Neutrophil (primary cell): ENCODE data around the gene DUSP16.

Experiments
- H3K27ac ChIP-seq: fragments of 200-600 bp; sonication (generic); 2 replicates; pipeline ENCODE4 v1.5.1; 2016; ENCODE audit warnings: mild to moderate bottlenecking, moderate library complexity
- H3K27me3 ChIP-seq: fragments of 200-600 bp; sonication (generic); 2 replicates; pipeline ENCODE4 v1.6.0; 2016; ENCODE audit warnings: mild to moderate bottlenecking
- H3K36me3 ChIP-seq: fragments of 200-600 bp; sonication (generic); 2 replicates; pipeline ENCODE4 v1.5.1; 2017
- H3K4me1 ChIP-seq, 2 experiments: fragments of 200-600 bp in 1 of 2; sonication (generic) in 1 of 2; 1 replicate in 1 of 2; 2 replicates in 1 of 2; pipeline versions ENCODE4 v1.5.1 to v1.6.1; 2013 to 2016; ENCODE audit warnings: low read depth in 1 of 2, low read length in 1 of 2, mild to moderate bottlenecking in 1 of 2, moderate library complexity in 1 of 2; ENCODE audit not compliant: control insufficient read depth in 1 of 2, insufficient read depth in 1 of 2
- H3K4me3 ChIP-seq, 2 experiments: fragments of 200-600 bp in 1 of 2; sonication (generic) in 1 of 2; 1 replicate in 1 of 2; 2 replicates in 1 of 2; pipeline ENCODE4 v1.5.1; 2013 to 2016; ENCODE audit warnings: low read depth in 1 of 2, low read length in 1 of 2, mild to moderate bottlenecking in 1 of 2, moderate library complexity in 1 of 2
- H3K9me3 ChIP-seq: fragments of 200-600 bp; sonication (generic); 2 replicates; pipeline ENCODE4 v1.5.1; 2016
- TF ChIP-seq, protein P1 (sequence below): fragments of 200-600 bp; sonication (generic); IDR thresholded peaks from 2 replicates; pipeline ENCODE4 v1.5.1; 2016; ENCODE audit warnings: antibody characterized with exemption

Gene DUSP16

DNA sequence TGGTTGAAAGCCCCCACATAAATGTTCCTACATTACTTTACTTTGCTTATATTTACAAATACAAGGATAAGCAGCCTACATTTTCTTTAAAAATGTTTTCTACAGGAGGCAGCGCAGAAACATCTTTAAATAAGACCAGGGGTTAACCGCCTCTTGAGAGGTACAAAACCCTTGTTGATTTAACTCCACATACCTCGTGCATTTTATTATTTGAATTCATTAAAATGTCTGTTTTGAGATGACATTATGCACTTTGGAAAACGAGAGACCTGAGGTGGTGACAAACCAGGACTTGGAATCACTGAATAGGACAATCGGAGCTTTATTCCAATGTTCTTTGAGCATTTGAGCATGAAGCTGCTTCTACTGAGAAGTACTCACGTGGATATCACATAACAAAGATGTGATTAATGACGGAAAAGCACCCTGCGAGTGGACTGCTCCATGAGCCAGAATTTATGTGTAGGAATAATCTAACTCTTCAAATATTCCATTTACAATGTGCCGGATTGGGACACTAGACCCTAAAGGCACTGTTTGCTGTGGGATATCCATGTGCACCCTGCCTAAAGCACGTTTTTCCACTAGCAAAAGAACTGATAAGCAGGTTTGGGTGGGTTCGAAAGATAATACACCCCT is 746 bp upstream of the DUSP16 start:
- TF ChIP-seq, protein P1, sequence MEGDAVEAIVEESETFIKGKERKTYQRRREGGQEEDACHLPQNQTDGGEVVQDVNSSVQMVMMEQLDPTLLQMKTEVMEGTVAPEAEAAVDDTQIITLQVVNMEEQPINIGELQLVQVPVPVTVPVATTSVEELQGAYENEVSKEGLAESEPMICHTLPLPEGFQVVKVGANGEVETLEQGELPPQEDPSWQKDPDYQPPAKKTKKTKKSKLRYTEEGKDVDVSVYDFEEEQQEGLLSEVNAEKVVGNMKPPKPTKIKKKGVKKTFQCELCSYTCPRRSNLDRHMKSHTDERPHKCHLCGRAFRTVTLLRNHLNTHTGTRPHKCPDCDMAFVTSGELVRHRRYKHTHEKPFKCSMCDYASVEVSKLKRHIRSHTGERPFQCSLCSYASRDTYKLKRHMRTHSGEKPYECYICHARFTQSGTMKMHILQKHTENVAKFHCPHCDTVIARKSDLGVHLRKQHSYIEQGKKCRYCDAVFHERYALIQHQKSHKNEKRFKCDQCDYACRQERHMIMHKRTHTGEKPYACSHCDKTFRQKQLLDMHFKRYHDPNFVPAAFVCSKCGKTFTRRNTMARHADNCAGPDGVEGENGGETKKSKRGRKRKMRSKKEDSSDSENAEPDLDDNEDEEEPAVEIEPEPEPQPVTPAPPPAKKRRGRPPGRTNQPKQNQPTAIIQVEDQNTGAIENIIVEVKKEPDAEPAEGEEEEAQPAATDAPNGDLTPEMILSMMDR = no peak
- H3K36me3 ChIP-seq = no peaks in the 10 kb centered on the region
- peaks cover 29 to 31% of the 10 kb centered on the region in 2 experiments for H3K4me1 ChIP-seq
- H3K9me3 ChIP-seq = no peaks in the 10 kb centered on the region
- H3K27ac ChIP-seq = peak overlapping the region; percentile 93
- H3K4me3 ChIP-seq = peak overlapping the region; percentile 84 to 85
- H3K27me3 ChIP-seq = no peaks in the 10 kb centered on the region

DNA sequence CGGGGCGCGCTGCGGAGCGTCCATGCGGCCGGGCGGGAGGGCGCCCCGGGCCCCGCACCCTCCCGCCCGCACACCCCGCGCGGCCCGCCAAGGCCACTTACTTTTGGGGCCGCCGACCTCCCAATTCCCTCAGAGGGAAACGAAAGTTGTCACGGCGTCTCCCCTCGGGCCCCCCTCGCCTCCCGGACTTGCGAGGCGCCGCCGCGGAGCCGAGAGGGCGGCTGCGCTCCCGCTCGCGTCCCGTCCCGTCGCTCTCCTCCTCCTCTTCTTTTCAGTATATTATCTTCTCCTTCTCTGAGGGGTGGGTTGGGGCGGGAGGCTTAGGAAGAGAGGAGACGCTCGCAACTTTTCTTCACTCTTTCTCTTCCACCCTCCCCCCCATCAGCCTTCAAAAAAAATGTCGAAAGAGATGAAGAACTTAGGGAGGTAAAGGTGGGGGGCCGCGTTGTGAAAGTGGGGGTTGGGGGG is 613 bp downstream of the DUSP16 start:
- H3K36me3 ChIP-seq = no peaks in the 10 kb centered on the region
- no peaks in the 10 kb centered on the region for H3K9me3 ChIP-seq
- H3K27ac ChIP-seq = peak overlapping the region; percentile 93
- H3K4me3 ChIP-seq = peak overlapping the region; percentile 84 to 85
- H3K4me1 ChIP-seq = peaks cover 29 to 31% of the 10 kb centered on the region in 2 experiments
- H3K27me3 ChIP-seq = no peaks in the 10 kb centered on the region
- TF ChIP-seq, protein P1 = no peak

DNA sequence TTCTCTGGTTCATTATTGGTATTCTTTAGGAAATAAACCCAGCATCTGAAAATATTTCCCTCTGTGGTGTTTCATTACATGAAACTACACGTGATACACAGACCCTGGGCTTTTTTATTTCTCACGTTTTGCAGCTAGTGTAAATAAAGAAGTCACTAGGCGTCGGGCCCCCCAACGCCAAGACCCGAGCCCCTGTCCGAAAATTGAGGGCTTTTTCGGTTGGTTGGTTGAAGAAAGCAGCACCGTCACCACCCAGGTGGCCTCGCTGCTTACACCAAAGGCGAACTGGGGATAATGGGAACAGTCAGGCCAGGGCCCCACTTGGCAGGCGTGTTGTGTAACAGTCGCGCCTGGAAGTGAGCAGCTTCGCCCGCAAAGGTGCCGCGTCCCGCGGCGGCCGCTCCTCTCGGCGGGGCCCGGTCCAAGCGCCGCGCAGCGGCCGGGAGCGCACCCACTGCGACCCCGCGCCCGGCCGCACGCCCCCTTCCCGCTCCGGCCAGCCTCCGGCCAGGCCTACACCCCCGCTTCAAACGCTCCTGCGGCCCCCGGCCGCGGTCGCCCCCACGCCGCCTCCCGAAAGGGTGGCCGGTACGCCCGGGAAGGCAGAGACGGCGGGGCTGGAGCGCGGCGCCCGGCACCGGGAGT is 1.2 kb downstream of the DUSP16 start:
- Histone ChIP-seq H3K4me3 (peak overlapping the region; percentile 84 to 85), H3K27me3 (no peaks in the 10 kb centered on the region), H3K36me3 (no peaks in the 10 kb centered on the region), H3K27ac (peak overlapping the region; percentile 93), H3K9me3 (no peaks in the 10 kb centered on the region), H3K4me1 (peaks cover 29 to 31% of the 10 kb centered on the region in 2 experiments)
- TF ChIP-seq, protein P1 = no peak

DNA sequence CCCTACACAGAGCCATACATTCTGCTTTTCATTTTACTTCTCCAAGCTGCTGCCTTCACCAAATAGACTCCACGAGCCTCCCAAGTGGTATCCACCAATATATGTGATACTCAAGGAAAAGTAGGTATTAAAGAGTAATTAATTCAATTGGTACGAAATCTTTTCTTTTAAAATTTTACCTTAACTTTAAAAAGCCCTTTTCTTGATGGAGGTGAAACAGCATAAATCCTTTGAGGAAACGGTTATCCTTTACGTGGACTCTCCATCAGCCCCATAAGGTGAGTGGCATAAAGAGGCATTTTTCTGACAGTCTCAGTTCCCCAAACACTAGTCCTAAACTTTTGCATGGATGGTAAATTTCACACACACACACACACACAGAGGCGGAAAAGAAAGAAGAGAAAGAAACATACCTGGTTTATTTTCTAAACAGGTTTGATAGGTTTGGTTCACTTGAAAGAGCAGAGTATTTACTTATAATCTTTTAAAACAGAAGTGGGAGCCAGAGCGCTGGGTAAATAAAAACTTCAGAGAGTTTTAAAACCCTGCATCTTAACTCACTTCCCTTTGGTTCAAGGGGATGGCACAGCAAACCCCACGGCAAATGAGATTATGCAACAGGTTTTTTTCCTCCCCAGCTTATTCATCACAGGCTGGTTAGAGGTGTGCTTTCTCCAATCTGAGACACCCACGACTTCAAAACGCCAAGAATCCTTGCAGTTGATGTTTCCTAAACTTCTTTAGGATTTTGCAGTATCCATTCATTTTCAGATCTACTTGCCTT is 1.9 kb downstream of the DUSP16 start:
- no peaks in the 10 kb centered on the region for H3K27me3 ChIP-seq
- peaks cover 29 to 31% of the 10 kb centered on the region in 2 experiments for H3K4me1 ChIP-seq
- peak overlapping the region; percentile 84 to 85 for H3K4me3 ChIP-seq
- peak overlapping the region; percentile 93 for H3K27ac ChIP-seq
- no peaks in the 10 kb centered on the region for H3K9me3 ChIP-seq
- TF ChIP-seq, protein P1 = no peak
- H3K36me3 ChIP-seq = no peaks in the 10 kb centered on the region

DNA sequence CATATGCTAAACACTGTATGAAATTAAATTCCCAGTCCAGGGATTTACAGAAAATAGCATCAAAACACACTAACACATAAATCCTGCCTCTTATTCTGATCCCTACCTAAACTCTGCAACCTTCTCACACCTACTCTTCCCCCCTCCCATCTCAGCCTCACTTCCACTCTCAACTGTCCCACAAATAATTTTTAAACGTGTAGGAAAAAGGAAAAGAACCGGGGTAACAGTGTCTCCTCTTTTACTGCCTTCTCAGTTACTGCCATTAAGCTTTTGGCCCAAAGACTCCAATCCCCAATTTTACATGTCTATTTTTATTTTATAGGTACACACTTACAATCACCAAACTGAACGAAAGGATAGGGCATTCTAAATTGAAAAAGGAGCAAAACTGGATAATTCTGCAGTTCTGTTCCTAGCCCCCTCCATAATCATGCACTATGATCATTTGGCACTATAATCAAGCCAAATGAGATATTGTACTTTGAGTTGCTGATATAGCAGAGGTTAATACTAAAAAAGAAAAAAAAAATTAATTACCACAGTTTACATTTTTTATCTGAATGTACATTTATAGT is 2.9 kb downstream of the DUSP16 start:
- H3K27me3 ChIP-seq = no peaks in the 10 kb centered on the region
- no peak overlapping the region for H3K4me3 ChIP-seq
- H3K4me1 ChIP-seq = peaks cover 29 to 31% of the 10 kb centered on the region in 2 experiments
- TF ChIP-seq, protein P1 = no peak
- H3K36me3 ChIP-seq = no peaks in the 10 kb centered on the region
- no peaks in the 10 kb centered on the region for H3K9me3 ChIP-seq
- no peak overlapping the region for H3K27ac ChIP-seq
